Thoracic aorta (tissue), 2 donors: ENCODE data around the gene CTNNA3. TPM values are rescaled to one million over a fixed set of nuclear protein-coding genes. Genes with fewer than 3 reads are reported as not detected.

Source experiments
- ATAC-seq: fragments of 150-250 bp; one replicate; pipeline ENCODE4 v1.8.0; 2017; ENCODE audit warnings: low read depth; ENCODE audit not compliant: insufficient number of reproducible peaks, low FRiP score
- DNase-seq: peaks from one replicate; pipeline ENCODE4 v3.0.0-alpha.2; 2020; ENCODE audit warnings: low spot score
- H3K27ac ChIP-seq, 2 donors: fragments of 200-600 bp; sonication (generic); 1 replicate in 1 of 2; 2 replicates in 1 of 2; pipeline ENCODE4 v1.5.1; 2016; ENCODE audit warnings: mild to moderate bottlenecking in 2 of 2, moderate library complexity in 2 of 2
- H3K27me3 ChIP-seq: fragments of 200-600 bp; sonication (generic); replicated peaks from 2 replicates; pipeline ENCODE4 v1.6.0; 2016; ENCODE audit warnings: mild to moderate bottlenecking; ENCODE audit not compliant: insufficient read depth
- H3K36me3 ChIP-seq: fragments of 200-600 bp; sonication (generic); one replicate; pipeline ENCODE4 v1.5.1; 2016
- H3K4me1 ChIP-seq, 2 donors: fragments of 200-600 bp; sonication (generic); 1 replicate in 1 of 2; 2 replicates in 1 of 2; pipeline versions ENCODE4 v1.5.1 to v1.6.0; 2016; ENCODE audit warnings: low read depth in 2 of 2, mild to moderate bottlenecking in 1 of 2; ENCODE audit not compliant: control insufficient read depth in 1 of 2
- H3K4me3 ChIP-seq: fragments of 200-600 bp; sonication (generic); 2 replicates; pipeline ENCODE4 v1.5.1; 2016; ENCODE audit warnings: mild to moderate bottlenecking
- H3K9me3 ChIP-seq: fragments of 200-600 bp; sonication (generic); 2 replicates; pipeline ENCODE4 v1.5.1; 2016
- total RNA-seq, 2 donors: library from RNA; depleted of rRNA; stranded (reverse); fragments of >200 nt; gene quantifications; one replicate each; pipeline versions ENCODE4 v1.1.0 to v1.2.3, GENCODE V29; 2016
- TF ChIP-seq, protein P1 (sequence below): fragments of 200-600 bp; sonication (generic); IDR thresholded peaks from one replicate; pipeline ENCODE4 v1.5.1; 2019; ENCODE audit warnings: antibody characterized with exemption

The CTNNA3 gene
- total RNA-seq, 2 donors from 2014 or later: 0.95 to 1.2 TPM

DNA sequence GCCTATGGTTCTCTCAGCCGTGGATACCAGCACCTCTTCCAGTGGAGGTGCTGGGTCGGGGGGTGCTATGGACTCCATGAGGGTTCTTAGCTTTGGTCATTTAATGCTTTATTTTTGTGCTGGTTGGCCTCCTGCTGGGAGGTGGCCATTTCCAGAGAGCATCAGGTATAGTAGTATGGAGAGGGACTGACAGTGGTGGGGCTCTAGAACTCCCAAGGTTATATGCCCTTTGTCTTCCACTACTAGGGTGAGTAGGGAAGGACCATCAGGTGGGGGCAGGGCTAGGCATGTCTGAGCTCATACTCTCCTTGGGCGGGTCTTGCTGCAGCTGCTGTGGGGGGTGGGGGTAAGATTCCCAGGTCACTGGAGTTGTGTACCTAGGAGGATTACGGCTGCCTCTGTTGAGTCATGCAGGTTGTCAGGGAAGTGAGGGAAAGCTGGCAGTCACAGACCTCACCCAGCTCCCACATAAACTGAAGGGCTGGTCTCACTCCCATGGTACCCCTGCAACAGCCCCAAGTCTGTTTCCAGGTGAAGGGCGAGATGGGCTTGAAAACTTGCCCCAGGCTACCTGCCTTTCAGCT lies 1533.3 kb downstream of the CTNNA3 start:
- no peak for ATAC-seq
- no peaks in the 10 kb centered on the region for H3K36me3 ChIP-seq

DNA sequence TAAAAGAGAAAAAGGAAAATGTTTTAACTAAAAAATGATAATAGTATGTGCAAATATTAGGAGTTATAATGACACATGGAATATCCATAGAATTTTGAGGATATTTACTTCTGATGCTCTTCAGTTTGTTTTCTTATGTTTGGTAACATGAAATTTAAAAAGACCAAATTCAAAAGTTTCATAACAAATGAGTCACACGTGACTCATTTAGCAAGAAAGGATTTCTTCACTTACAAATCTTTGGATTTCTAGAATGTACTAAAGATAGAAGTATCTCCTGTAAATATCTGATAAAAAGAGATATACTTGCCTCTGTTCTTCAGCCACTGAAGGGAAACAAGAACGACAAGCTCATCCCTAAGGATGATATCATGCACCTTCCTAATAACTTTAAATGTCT lies 1544.6 kb downstream of the CTNNA3 start:
- Histone ChIP-seq H3K27ac (no peak overlapping the region), H3K36me3 (no peaks in the 10 kb centered on the region)

More for the DNA sequence above, 1533.3 kb downstream of the CTNNA3 start:
- Histone ChIP-seq H3K9me3 (no peaks in the 10 kb centered on the region), H3K27me3 (no peaks in the 10 kb centered on the region), H3K4me3 (no peak overlapping the region), H3K4me1 (no peaks in the 10 kb centered on the region), H3K27ac (no peak overlapping the region)
- TF ChIP-seq, protein P1, sequence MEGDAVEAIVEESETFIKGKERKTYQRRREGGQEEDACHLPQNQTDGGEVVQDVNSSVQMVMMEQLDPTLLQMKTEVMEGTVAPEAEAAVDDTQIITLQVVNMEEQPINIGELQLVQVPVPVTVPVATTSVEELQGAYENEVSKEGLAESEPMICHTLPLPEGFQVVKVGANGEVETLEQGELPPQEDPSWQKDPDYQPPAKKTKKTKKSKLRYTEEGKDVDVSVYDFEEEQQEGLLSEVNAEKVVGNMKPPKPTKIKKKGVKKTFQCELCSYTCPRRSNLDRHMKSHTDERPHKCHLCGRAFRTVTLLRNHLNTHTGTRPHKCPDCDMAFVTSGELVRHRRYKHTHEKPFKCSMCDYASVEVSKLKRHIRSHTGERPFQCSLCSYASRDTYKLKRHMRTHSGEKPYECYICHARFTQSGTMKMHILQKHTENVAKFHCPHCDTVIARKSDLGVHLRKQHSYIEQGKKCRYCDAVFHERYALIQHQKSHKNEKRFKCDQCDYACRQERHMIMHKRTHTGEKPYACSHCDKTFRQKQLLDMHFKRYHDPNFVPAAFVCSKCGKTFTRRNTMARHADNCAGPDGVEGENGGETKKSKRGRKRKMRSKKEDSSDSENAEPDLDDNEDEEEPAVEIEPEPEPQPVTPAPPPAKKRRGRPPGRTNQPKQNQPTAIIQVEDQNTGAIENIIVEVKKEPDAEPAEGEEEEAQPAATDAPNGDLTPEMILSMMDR: no peak
- no peak for DNase-seq

DNA sequence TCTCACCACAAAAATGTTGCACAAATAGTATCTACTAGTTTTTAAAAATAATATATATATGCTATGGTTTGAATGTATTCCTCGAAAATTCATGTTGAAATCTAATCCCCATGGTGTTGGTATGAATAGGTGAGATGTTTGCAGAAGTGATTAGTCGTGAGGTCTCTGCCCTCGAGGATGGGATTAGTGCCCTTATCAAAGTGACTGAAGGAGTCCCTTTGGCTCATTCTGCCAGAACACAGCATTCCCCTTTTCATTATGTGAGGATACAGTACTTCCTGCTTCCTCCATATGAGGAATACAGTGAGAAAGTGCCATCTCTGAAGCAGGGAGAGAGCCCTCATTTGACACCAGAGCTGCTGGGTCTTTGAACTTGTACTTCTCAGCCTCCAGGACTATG lies 1547.7 kb downstream of the CTNNA3 start:
- Histone ChIP-seq H3K36me3 (no peaks in the 10 kb centered on the region), H3K27ac (no peak overlapping the region), H3K27me3 (no peaks in the 10 kb centered on the region), H3K9me3 (no peaks in the 10 kb centered on the region), H3K4me3 (no peak overlapping the region), H3K4me1 (no peaks in the 10 kb centered on the region)
- no peak for ATAC-seq
- no peak for DNase-seq
- TF ChIP-seq, protein P1: no peak

More for the DNA sequence above, 1544.6 kb downstream of the CTNNA3 start:
- DNase-seq: no peak
- ATAC-seq: no peak
- H3K4me1 ChIP-seq: no peaks in the 10 kb centered on the region
- H3K9me3 ChIP-seq: no peaks in the 10 kb centered on the region
- H3K4me3 ChIP-seq: no peak overlapping the region
- TF ChIP-seq, protein P1: no peak
- H3K27me3 ChIP-seq: no peaks in the 10 kb centered on the region

DNA sequence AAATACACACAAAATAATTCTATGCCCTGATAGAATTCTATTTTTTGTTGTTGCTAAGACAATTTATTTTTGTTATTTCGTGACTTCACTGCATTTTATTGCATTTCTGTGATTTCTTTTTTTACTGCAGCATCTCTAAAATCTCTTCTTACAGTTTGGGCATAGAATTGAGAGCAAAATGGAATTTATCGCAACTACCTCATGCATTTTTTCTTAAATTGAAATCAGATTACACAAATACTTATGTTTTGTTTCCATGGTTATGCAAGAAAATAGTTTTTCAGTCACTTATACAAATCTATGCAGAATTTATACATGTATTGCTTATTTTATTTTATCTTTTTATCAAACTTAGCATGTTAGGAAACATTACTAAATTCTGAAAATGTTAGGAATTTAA lies 1552.0 kb downstream of the CTNNA3 start:
- Histone ChIP-seq H3K4me3 (no peak overlapping the region), H3K4me1 (no peaks in the 10 kb centered on the region), H3K9me3 (no peaks in the 10 kb centered on the region), H3K27ac (no peak overlapping the region), H3K27me3 (no peaks in the 10 kb centered on the region), H3K36me3 (no peaks in the 10 kb centered on the region)
- DNase-seq: no peak
- TF ChIP-seq, protein P1: no peak
- no peak for ATAC-seq

DNA sequence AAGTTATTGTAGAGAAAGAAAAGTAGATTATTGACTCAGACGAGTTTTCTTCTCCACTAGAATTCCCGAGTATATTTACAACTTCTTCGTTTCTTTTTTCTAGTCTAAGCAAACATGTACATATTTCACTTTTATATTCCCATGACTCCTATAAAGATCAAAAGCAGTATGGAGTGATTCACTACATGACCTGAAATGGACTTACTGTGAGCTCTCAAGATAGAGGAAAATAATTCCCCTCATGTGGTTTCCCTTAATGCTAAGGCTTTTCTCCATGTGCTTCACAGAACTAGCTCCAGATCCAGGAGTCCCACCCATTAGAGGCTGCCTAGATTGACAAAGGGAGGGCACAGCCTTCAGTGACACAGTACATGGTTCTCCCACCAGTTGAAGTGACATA lies 1593.2 kb downstream of the CTNNA3 start:
- no peaks in the 10 kb centered on the region for H3K27me3 ChIP-seq
- no peaks in the 10 kb centered on the region for H3K9me3 ChIP-seq
- ATAC-seq (no peak), DNase-seq (no peak)
- H3K4me1 ChIP-seq: no peaks in the 10 kb centered on the region
- H3K36me3 ChIP-seq: no peaks in the 10 kb centered on the region
- TF ChIP-seq, protein P1: no peak
- no peak overlapping the region for H3K4me3 ChIP-seq
- no peak overlapping the region for H3K27ac ChIP-seq
